HT1080 (cell line): ENCODE data around the gene GLMP. TPM values are rescaled to one million over a fixed set of nuclear protein-coding genes. Genes with fewer than 3 reads are reported as not detected.

ENCODE experiments used
- DNase-seq: peaks from one replicate; pipeline ENCODE4 v3.0.0-alpha.2; 2015; ENCODE audit warnings: low read depth
- total RNA-seq: library from RNA; depleted of rRNA; stranded (reverse); fragments of >200 nt; shearing (Covaris generic); gene quantifications from 2 replicates; pipeline ENCODE4 v1.2.3, GENCODE V29; 2014; rRNA removed

Gene GLMP
- total RNA-seq, 1 experiment from 2014 or later, result 49.0 TPM

DNA sequence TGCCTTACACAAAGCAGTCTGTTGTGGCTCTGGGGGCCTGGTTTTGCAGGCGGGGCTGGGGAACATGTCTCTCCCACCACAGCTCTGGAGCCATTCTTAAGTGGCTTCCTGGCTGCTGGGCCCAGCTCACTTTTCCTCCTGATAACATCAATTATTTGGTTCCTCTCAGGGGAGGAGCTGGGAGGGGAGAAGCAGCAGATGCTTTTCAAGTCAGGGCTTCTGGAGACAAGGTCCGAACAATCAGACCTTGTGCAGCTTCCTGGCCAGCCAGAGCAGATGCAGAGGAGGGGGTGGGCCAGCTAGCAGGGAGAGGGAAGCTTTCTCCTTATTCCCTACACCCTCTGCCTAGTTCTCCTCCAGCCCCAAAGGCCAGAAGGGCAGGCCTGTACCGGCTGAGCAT lies 44.0 kb downstream of the GLMP start:
- no peak for DNase-seq

DNA sequence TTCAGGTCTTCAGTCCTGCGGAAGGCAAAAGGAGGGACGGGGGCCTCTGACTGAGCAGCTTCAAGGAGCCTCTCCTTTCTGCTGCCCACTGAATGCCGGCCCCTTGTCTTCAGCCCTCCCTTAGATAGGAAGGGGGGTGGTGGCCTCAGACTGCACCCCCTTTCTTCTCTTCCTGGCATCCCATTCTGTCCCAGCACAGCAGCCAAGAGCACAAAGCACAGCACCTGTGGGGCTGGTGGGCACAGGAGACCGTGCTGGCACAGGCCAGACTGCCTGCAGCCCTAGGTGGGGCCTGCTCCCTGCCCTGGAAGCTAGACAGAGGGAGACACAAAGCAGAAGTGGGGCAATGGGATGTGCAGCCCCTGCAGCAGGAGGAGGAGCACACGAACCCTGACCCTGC lies 45.9 kb downstream of the GLMP start:
- DNase-seq, result no peak

DNA sequence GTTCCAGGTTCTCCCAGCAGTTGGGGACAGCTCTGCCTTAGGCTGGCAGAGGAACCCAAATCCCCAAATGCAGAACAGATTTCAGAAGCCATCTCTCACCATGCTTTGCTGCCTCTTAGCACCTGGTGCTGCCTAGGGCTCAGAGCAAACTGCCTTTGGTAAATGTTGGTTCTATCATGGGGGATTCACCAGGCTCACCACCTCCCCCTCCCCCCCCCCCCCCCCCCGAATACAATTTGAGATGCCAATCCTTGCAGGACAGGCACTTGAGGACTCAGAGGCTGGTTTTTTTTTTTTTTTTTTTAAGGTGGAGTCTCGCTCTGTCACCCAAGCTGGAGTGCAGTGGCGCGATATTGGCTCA lies 47.2 kb downstream of the GLMP start:
- DNase-seq, result no peak

DNA sequence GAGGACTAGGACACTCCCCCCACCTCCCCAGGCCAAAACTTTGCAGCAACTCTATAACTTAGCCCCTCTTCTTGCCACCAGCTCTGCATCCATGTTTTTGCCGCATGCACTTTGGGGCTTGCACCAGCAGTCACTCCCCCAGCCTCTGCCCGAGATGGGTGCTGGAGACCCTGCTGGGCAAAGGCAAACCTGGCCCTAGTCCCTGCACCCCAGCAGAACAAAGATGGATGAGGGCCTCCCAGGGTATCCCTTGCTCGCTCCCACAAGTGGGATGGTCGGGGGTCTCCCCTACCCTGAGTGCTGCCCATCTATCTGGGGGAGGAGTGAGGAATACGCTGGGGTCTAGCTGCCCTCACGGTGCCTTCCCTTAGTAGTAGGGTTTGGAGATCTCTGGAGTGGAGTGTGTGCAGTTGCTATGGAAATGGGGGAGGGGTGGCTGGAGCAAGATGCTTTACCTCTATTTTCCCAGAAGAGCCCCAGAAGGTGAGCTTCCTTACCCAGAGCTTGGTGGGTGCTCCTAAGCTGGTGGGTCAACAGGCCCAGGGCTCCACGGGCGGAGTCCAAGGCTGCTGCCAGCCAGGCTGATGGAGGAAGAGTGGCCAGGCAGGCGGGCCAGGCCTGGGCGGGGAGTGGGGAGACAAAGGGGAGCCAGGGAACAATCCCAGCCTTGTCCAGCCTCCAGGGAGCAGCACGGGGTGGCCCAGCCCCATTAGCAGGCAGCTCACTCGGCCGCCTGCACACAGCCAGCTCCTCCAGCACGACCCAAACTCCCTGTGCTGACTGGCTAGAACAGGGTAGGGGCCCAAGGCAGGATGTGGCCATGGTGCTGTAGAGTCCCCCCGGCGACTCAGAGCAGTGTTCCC lies 47.8 kb downstream of the GLMP start, which contains the start of gene PAQR6:
Gene PAQR6 (minus strand): TSS at position 597 of the 863 bp plus-strand sequence. CDS start 1,325 bp downstream, outside the sequence.
- DNase-seq, result peak; percentile 25

DNA sequence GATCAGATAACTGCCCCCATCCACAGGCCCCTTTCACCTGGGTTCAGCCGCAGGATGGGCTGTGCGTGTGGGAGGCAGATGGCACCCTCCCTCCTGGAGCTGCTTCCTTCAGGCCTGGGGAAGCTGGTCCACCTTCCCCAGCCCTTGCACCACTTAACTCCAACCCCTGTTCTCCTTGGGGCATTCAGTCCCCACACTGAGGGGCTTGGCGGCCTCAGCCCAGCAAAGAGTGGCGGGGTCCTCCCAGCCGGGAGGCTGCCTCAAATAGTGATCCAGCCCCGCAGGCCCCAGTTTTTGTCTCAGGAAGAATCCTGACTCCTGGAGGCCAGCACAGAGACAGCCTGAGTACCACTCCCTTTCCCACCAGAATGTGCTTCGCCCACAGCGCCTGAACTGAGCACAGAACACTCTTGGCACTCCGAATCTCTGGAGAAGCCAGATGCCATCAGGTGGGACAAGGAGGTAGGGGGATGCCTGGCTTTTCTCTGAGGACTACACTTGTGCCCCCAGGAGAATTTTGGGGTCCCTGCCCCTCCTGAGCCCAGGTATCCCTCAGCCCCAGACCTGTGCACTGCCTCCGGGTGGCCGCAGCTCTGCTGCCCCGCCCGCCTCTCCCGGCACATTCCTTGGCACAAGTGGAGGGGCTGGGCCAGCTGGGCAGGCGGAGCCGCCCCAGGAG lies 48.6 kb downstream of the GLMP start:
- no peak for DNase-seq

DNA sequence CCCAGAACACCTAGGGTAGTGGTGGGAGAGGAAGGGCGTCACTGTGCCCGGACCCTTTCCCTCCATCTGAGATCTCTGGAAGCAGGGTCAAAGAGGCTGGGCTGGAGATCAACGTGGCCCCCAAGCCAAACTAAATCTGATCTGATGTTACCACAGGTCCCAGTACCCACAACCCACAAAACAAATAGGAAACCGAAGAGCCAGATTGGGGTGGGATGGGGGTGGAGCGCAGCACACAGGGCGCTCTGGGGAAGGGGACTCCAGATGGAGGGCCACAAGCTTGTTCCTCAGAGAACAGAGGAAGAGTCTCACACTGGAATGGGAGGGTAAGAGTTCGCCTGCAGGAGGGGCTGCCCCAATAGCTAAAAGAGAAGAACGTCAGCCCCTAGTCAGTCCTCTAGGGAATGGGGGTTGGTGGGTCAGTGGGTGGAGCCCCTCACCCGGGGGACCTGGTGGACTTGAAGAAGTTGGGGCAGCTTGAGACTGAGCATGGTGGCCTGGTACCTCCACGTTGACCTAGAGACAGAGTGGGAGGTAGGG lies 49.2 kb downstream of the GLMP start:
- DNase-seq, result no peak

DNA sequence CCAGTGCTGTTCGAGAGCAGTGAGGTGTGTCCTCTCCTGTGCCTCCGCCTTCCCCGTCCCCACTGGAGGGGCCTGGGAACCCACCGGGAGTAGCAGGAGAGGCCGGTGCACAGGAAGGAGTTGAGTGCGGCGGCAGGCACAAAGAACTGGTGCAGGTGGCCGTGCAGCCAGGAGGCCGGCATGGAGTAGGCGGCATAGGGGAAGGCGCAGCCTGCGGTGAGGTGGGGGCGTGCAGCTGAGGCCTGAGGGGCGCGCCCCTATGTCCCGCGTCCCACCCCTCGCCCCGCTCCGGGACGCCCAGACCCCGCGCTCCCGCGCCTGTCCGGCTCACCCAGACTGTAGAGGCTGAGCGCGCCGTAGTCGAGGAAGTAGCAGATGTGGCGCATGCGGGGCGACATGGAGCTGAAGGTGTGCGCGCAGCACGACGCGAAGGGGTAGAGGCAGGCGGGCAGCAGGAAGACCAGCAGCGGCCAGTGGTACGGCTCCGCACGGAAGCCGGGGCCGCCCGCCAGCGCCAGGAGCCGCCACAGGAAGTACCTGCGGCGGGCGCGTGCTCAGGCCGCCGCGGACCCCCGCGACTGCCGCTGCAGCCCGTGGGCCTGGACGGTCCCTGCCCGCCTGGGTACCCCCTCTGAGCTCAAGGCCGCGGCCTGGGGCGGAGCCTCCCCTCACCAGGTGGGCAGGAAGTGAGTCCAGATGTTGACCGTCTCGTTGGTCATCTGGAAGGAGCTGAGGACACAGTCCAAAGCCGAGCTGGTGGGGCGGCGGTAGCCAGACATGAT lies 49.8 kb downstream of the GLMP start:
- no peak for DNase-seq

DNA sequence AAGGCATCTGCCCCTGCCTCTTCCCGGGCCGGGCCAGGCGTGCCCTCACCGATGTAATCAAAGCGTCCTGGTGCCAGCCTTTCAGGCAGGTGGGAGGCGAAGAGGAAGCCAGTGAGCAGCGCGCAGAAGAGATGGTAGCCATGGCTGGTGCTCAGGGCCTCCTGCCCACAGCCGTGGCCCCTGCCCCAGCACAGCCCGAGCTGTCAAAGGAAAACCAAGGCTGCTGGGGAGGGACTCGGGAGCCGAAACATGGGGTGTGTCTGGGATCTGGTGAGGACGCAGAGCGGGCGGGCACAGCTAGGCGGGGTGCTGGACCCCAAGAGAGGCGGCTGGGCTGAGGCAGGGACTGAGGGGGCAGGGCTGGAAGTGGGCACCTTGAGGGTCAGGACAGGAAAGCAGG lies 50.8 kb downstream of the GLMP start:
- no peak for DNase-seq

DNA sequence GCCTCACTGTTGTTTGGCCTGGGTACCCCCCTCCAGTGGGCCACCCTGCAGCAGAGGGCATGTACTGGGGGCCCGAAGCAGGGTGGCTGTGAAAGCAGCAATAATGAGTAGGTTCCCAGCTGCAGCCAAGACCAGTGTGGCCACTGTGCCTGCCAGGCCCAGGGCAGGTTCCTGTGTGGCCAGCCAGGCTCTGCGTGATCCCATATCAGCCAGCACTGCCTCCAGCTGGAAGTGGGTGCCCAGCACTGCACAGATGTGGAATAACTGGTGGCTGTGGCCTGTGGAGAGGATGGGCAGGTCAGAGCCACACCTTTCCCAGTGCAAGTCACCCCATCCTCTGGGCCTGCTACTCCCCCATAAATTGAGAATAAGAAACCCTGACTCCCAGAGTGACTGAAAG lies 51.4 kb downstream of the GLMP start:
- no peak for DNase-seq

DNA sequence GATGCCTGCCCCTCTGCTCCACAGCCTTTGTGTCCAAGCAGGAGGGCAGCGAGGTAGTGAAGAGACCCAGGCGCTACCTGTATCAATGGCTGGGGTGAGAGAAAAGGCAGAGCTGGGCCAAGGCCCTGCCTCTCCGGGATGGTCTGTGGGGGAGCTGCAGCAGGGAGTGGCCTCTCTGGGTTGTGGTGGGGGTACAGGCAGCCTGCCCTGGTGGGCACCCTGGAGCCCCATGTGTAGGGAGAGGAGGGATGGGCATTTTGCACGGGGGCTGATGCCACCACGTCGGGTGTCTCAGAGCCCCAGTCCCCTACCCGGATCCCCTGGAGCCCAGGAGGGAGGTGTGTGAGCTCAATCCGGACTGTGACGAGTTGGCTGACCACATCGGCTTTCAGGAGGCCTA lies 52.7 kb downstream of the GLMP start:
- DNase-seq, result no peak

Other genes starting within 250 kb of the GLMP start
- gene UBQLN4, start 241.9 kb downstream of the GLMP start, total RNA-seq, result 36.0 and 43.9 TPM in 2 replicates
- 67.1 and 78.0 TPM in 2 replicates for gene LAMTOR2, start 240.9 kb downstream of the GLMP start, total RNA-seq
- gene RAB25, start 234.5 kb downstream of the GLMP start, total RNA-seq, result 0.06 TPM in 1 of 2 replicates, not detected in the other
- 3.4 and 5.2 TPM in 2 replicates for gene MEX3A, start 213.2 kb downstream of the GLMP start, total RNA-seq
- gene LMNA, start 181.0 kb downstream of the GLMP start, total RNA-seq, result 835 and 846 TPM in 2 replicates
- not detected in 2 replicates for gene SEMA4A, start 142.1 kb downstream of the GLMP start, total RNA-seq
- 21.4 and 28.6 TPM in 2 replicates for gene SLC25A44, start 101.6 kb downstream of the GLMP start, total RNA-seq
- 49.4 and 71.6 TPM in 2 replicates for gene PMF1, start 82.7 kb downstream of the GLMP start, total RNA-seq
- gene BGLAP, start 53.5 kb downstream of the GLMP start, total RNA-seq, result 2.3 TPM in 1 of 2 replicates, not detected in the other
- 0.40 and 0.47 TPM in 2 replicates for gene PAQR6, start 47.6 kb downstream of the GLMP start, total RNA-seq
- 94.1 and 95.9 TPM in 2 replicates for gene SMG5, start 12.9 kb downstream of the GLMP start, total RNA-seq
- 2.2 and 2.7 TPM in 2 replicates for gene TMEM79, start 11.4 kb downstream of the GLMP start, total RNA-seq
- not detected in 2 replicates for gene VHLL, start 3.6 kb upstream of the GLMP start, total RNA-seq
- 450 and 472 TPM in 2 replicates for gene CCT3, start 42.6 kb upstream of the GLMP start, total RNA-seq
- gene TSACC, start 42.8 kb upstream of the GLMP start, total RNA-seq, result 0.70 and 0.87 TPM in 2 replicates
- gene RHBG, start 73.5 kb upstream of the GLMP start, total RNA-seq, result not detected in 2 replicates
- 21.6 and 27.9 TPM in 2 replicates for gene MEF2D, start 205.1 kb upstream of the GLMP start, total RNA-seq